ENCODE measurements around the gene OASL.

DNA sequence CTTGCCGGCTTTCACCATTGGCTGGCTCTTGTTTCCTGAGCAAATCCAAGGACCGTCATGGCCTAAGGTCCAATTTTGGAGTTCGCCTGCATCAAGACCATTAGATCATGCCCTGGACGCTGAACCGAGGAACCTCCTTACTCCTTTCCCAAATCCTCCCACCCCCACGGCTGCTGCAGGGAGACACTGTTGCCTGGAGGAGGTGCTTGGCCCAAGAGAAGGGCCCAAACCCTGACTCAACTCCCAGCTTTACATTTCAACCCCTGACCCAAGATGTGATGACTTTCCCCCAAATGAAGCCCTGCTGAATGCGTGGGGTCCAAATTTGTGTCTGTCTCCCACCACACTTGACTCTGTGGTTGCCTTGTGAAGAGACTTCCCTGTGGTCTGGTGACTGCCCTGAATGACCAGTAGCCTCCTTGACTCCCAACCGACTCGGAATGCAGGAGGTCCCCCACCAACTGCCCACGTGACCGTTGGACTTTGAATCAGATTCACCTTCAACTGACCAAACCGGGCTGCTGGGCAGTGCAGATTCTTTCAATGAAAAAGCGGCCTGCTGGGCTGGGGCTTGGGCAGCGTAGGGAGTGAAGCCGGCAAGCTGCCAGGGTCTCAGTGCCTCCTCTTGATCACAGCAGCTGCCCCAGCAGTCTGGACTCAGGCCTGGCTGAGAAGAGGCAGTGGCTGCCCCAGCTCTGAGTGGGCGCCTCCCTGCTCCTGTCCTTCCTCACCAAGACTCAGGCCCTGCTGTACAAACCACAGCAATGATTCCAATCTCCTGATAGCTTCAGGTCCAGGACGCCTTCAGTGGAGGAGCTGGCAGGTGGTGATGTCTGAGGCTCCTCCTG, 46.7 kb upstream of the OASL start:
- TF ChIP-seq MYNN (tag by site-specific recombination; IDR thresholded peaks at IDR 0.05; ENCODE audit: borderline replicate concordance): no peak
- TF ChIP-seq, protein P1, sequence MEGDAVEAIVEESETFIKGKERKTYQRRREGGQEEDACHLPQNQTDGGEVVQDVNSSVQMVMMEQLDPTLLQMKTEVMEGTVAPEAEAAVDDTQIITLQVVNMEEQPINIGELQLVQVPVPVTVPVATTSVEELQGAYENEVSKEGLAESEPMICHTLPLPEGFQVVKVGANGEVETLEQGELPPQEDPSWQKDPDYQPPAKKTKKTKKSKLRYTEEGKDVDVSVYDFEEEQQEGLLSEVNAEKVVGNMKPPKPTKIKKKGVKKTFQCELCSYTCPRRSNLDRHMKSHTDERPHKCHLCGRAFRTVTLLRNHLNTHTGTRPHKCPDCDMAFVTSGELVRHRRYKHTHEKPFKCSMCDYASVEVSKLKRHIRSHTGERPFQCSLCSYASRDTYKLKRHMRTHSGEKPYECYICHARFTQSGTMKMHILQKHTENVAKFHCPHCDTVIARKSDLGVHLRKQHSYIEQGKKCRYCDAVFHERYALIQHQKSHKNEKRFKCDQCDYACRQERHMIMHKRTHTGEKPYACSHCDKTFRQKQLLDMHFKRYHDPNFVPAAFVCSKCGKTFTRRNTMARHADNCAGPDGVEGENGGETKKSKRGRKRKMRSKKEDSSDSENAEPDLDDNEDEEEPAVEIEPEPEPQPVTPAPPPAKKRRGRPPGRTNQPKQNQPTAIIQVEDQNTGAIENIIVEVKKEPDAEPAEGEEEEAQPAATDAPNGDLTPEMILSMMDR (tag by site-specific recombination; IDR thresholded peaks at IDR 0.05): no peak
- TF ChIP-seq, protein P2, sequence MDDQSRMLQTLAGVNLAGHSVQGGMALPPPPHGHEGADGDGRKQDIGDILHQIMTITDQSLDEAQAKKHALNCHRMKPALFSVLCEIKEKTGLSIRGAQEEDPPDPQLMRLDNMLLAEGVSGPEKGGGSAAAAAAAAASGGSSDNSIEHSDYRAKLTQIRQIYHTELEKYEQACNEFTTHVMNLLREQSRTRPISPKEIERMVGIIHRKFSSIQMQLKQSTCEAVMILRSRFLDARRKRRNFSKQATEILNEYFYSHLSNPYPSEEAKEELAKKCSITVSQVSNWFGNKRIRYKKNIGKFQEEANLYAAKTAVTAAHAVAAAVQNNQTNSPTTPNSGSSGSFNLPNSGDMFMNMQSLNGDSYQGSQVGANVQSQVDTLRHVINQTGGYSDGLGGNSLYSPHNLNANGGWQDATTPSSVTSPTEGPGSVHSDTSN (CRISPR knock-in tag; IDR thresholded peaks at IDR 0.05): no peak
- no peak for TF ChIP-seq YY1 (tag by site-specific recombination; IDR thresholded peaks at IDR 0.05)
- TF ChIP-seq, protein P3, sequence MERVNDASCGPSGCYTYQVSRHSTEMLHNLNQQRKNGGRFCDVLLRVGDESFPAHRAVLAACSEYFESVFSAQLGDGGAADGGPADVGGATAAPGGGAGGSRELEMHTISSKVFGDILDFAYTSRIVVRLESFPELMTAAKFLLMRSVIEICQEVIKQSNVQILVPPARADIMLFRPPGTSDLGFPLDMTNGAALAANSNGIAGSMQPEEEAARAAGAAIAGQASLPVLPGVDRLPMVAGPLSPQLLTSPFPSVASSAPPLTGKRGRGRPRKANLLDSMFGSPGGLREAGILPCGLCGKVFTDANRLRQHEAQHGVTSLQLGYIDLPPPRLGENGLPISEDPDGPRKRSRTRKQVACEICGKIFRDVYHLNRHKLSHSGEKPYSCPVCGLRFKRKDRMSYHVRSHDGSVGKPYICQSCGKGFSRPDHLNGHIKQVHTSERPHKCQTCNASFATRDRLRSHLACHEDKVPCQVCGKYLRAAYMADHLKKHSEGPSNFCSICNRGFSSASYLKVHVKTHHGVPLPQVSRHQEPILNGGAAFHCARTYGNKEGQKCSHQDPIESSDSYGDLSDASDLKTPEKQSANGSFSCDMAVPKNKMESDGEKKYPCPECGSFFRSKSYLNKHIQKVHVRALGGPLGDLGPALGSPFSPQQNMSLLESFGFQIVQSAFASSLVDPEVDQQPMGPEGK (tag by site-specific recombination; IDR thresholded peaks at IDR 0.05): no peak
- no peak for TF ChIP-seq ZNF391 (tag by site-specific recombination; IDR thresholded peaks at IDR 0.05; ENCODE audit: borderline replicate concordance, low read depth)

All from HEK293 (cell line).